B cell (primary cell): Measurements from ENCODE around the gene RNF11. TPM values are rescaled to one million over a fixed set of nuclear protein-coding genes. Genes with fewer than 3 reads are reported as not detected.

Experiments used
- ATAC-seq: fragments of 200-7000 bp; cut with Tn5 transposase; one replicate; pipeline ENCODE4 v1.10.0; 2021; ENCODE audit warnings: low read depth, mild to moderate bottlenecking, moderate number of reproducible peaks, moderate library complexity
- CTCF ChIA-PET: fragments of 350-600 bp; sonication (Branson Sonifier 250); formaldehyde crosslinking; loops from one replicate; lab custom pipeline; 2021; ENCODE audit warnings: antibody characterized with exemption, inconsistent platforms; lab: Charles Lee
- POLR2A ChIA-PET: fragments of 350-600 bp; sonication (Branson Sonifier 250); formaldehyde crosslinking; loops from one replicate; lab custom pipeline; 2021; ENCODE audit warnings: antibody characterized with exemption; lab: Charles Lee
- DNase-seq: peaks from one replicate; pipeline ENCODE4 v3.0.0; 2013
- H2AFZ ChIP-seq: 2 replicates; pipeline ENCODE4 v1.6.1; 2012; ENCODE audit warnings: mild to moderate bottlenecking, low read depth, low read length; ENCODE audit not compliant: insufficient read depth, poor library complexity, severe bottlenecking
- H3K27ac ChIP-seq, 2 donors: 1 replicate in 1 of 2; 2 replicates in 1 of 2; pipeline ENCODE4 v1.5.1; 2012 to 2013; ENCODE audit warnings: low read length in 2 of 2, mild to moderate bottlenecking in 2 of 2, moderate library complexity in 1 of 2
- H3K27me3 ChIP-seq, 4 experiments: fragments of 200-600 bp in 1 of 4; sonication (generic) in 1 of 4; replicated peaks in 1 of 4; 1 replicate in 2 of 4; 2 replicates in 2 of 4; pipeline versions ENCODE4 v1.6.1 to v1.7.0; 2013 to 2016; ENCODE audit warnings: low read length in 3 of 4, mild to moderate bottlenecking in 2 of 4, mixed read lengths in 1 of 4, moderate library complexity in 1 of 4; ENCODE audit not compliant: insufficient read depth in 4 of 4, control insufficient read depth in 3 of 4; ENCODE audit errors: control extremely low read depth in 1 of 4
- H3K36me3 ChIP-seq, 2 experiments: replicated peaks in 1 of 2; 1 replicate in 1 of 2; 2 replicates in 1 of 2; pipeline versions ENCODE4 v1.6.1 to v1.7.1; 2013; ENCODE audit warnings: low read length in 1 of 2; ENCODE audit not compliant: insufficient read depth in 2 of 2, control insufficient read depth in 1 of 2; ENCODE audit errors: control extremely low read depth in 1 of 2, extremely low read depth in 1 of 2
- H3K4me1 ChIP-seq, 2 donors: fragments of 200-600 bp in 1 of 2; sonication (generic) in 1 of 2; 1 replicate in 1 of 2; 2 replicates in 1 of 2; pipeline versions ENCODE4 v1.5.1 to v1.6.1; 2013 to 2017; ENCODE audit warnings: low read length in 2 of 2; ENCODE audit not compliant: control insufficient read depth in 2 of 2, insufficient read depth in 2 of 2
- H3K4me2 ChIP-seq: replicated peaks from 2 replicates; pipeline ENCODE3; 2012; ENCODE audit warnings: mild to moderate bottlenecking, low read depth, low read length; ENCODE audit not compliant: poor library complexity, severe bottlenecking
- H3K4me3 ChIP-seq, 5 experiments: fragments of 200-600 bp in 1 of 5; sonication (generic) in 1 of 5; 1 replicate in 3 of 5; 2 replicates in 2 of 5; pipeline versions ENCODE4 v1.5.1 to v1.7.0; 2011 to 2016; ENCODE audit warnings: low read length in 4 of 5, mild to moderate bottlenecking in 4 of 5, low read depth in 2 of 5, control low read depth in 1 of 5, moderate library complexity in 1 of 5; ENCODE audit not compliant: insufficient read depth in 1 of 5; ENCODE audit errors: control extremely low read depth in 1 of 5, extremely low read depth in 1 of 5
- H3K79me2 ChIP-seq: fragments of 200-600 bp; sonication (generic); one replicate; pipeline ENCODE4 v1.6.0; 2016; ENCODE audit warnings: low read length; ENCODE audit not compliant: control insufficient read depth, insufficient read depth
- H3K9ac ChIP-seq: fragments of 200-600 bp; sonication (generic); 2 replicates; pipeline ENCODE4 v1.6.1; 2017; ENCODE audit warnings: mild to moderate bottlenecking, low read length, moderate library complexity
- H3K9me3 ChIP-seq, 3 donors: one replicate each; pipeline versions ENCODE4 v1.6.1 to v1.7.1; 2013; ENCODE audit warnings: low read length in 2 of 3; ENCODE audit not compliant: control insufficient read depth in 2 of 3, insufficient read depth in 1 of 3; ENCODE audit errors: control extremely low read depth in 1 of 3
- H4K20me1 ChIP-seq: 2 replicates; pipeline ENCODE4 v1.6.0; 2012; ENCODE audit warnings: mild to moderate bottlenecking, low read length; ENCODE audit not compliant: insufficient read depth, control insufficient read depth, poor library complexity, severe bottlenecking
- H3K27ac Mint-ChIP-seq: one replicate; pipeline ENCODE4 v1.8.0; 2021; ENCODE audit warnings: mixed read lengths
- H3K27me3 Mint-ChIP-seq: one replicate; pipeline ENCODE4 v1.8.0; 2021; ENCODE audit warnings: mixed read lengths
- H3K4me1 Mint-ChIP-seq: one replicate; pipeline ENCODE4 v1.8.0; 2021; ENCODE audit warnings: mixed read lengths
- H3K4me3 Mint-ChIP-seq: one replicate; pipeline ENCODE4 v1.8.0; 2021; ENCODE audit warnings: mixed read lengths
- H3K9me3 Mint-ChIP-seq: one replicate; pipeline ENCODE4 v1.8.0; 2022; ENCODE audit warnings: mixed read lengths; ENCODE audit not compliant: insufficient read depth
- CTCF ChIP-seq: fragments of 200-600 bp; IDR thresholded peaks from one replicate; pipeline ENCODE4 v1.8.0; 2022; ENCODE audit warnings: antibody characterized with exemption, mild to moderate bottlenecking
- EZH2 ChIP-seq: IDR thresholded peaks from 2 replicates; pipeline ENCODE4 v1.6.1; 2012; ENCODE audit warnings: borderline replicate concordance, low read depth, mild to moderate bottlenecking, moderate library complexity, low read length; ENCODE audit not compliant: insufficient read depth, poor library complexity, severe bottlenecking
- WGBS: methylation state at CpG from one replicate; pipeline ENCODE4 v1.1.5; 2013; ENCODE audit warnings: missing lambda C conversion rate; ENCODE audit not compliant: insufficient coverage; 5-methylcytosine and 5-hydroxymethylcytosine counted together
- intact Hi-C: fragments of 100-400 bp; cut with micrococcal nuclease; formaldehyde crosslinking; loops from one replicate; pipeline ENCODE4 v1.10.0; 2022
- polyA plus RNA-seq: library from polyadenylated mRNA; depleted of rRNA; stranded (reverse); fragments of >200 nt; gene quantifications from 2 replicates; pipeline ENCODE4 v1.2.3, GENCODE V29; 2012
- total RNA-seq, 2 donors: library from RNA; stranded (reverse); fragments of 120-200 nt in 1 of 2; gene quantifications; 1 replicate in 1 of 2; 2 replicates in 1 of 2; pipeline versions ENCODE4 v1.2.3 to v1.2.4, GENCODE V29; 2013 to 2022

Gene RNF11
- total and polyA plus RNA-seq, 2 donors (not counting 1 experiment from before 2014, with no cell fraction given), result 10.0 to 20.6 TPM

- CTCF ChIA-PET, result interaction anchor here (0.6 to 2.7 kb wide), 3 partner anchors 15 to 59 kb away, joined by 4 to 15 read pairs (median 4); no protein-coding TSS in a partner anchor
- H3K27ac ChIP-seq, result peak overlapping the region; percentile 58 to 80
These were observed 668 bp downstream of the RNF11 start for GRCh38 chr1:51236531-51237350.

More at GRCh38 chr1:51236531-51237350, 668 bp downstream of the RNF11 start:
- DNase-seq, result no peak
- no peaks in the 10 kb centered on the region for H3K9me3 ChIP-seq
- peak overlapping the region; percentile 69 to 96 (median 86) for H3K4me3 ChIP-seq
- WGBS, result under 1% methylated on average over 43 of the region's 54 CpGs
- H2AFZ ChIP-seq, result peak overlapping the region; percentile 88
- H4K20me1 ChIP-seq, result peaks cover 34% of the 10 kb centered on the region
- H3K4me1 ChIP-seq, result peaks cover 29 to 39% of the 10 kb centered on the region in 2 donors
- peak overlapping the region; percentile 96 for H3K4me2 ChIP-seq
- H3K4me1 Mint-ChIP-seq, result peaks cover 34% of the 10 kb centered on the region
- TF ChIP-seq CTCF, result no peak
- no peak for TF ChIP-seq EZH2
- intact Hi-C loops, result loop anchor here (1.0 to 10.0 kb wide), 5 partner anchors 47 to 1468 kb away; partner anchors contain the start of genes EPS15 and NRDC
- peaks cover 0 to 3% (median 0%) of the 10 kb centered on the region in 4 experiments for H3K27me3 ChIP-seq
- H3K79me2 ChIP-seq, result peaks cover 60% of the 10 kb centered on the region
- no peaks in the 10 kb centered on the region for H3K36me3 ChIP-seq
- H3K4me3 Mint-ChIP-seq, result no peak overlapping the region
- POLR2A ChIA-PET, result interaction anchor here (0.6 to 0.7 kb wide), 2 partner anchors 12 to 259 kb away, joined by 4 read pairs; no protein-coding TSS in a partner anchor
- no peak for ATAC-seq
- peak overlapping the region; percentile 95 for H3K9ac ChIP-seq
- H3K27ac Mint-ChIP-seq, result no peak overlapping the region
- H3K27me3 Mint-ChIP-seq, result peaks cover 3% of the 10 kb centered on the region
- no peaks in the 10 kb centered on the region for H3K9me3 Mint-ChIP-seq
